Measurements from ENCODE around the gene SERINC5. TPM values are rescaled to one million over a fixed set of nuclear protein-coding genes. Genes with fewer than 3 reads are reported as not detected.
"Not testable (repeated sequence)": the region's sequence is repeated elsewhere in the genome, so short reads cannot be mapped to it uniquely, and the experiment has no call there.

Gene SERINC5
- total RNA-seq, 1 donor from 2014 or later = 23.7 TPM

- peak; percentile 38 for DNase-seq (ENCODE audit: low read depth)
These were observed 116.3 kb downstream of the SERINC5 start for GRCh38 chr5:80139466-80139972.

GRCh38 chr5:80138486-80138885 lies 117.4 kb downstream of the SERINC5 start:
- no peak for DNase-seq (ENCODE audit: low read depth)

- DNase-seq (ENCODE audit: low read depth) = not testable (repeated sequence)
These were observed 119.0 kb downstream of the SERINC5 start for GRCh38 chr5:80136798-80137197.

GRCh38 chr5:80134876-80135275 lies 121.0 kb downstream of the SERINC5 start:
- DNase-seq (ENCODE audit: low read depth) = no peak

GRCh38 chr5:80129146-80129545 lies 126.7 kb downstream of the SERINC5 start:
- no peak for DNase-seq (ENCODE audit: low read depth)

GRCh38 chr5:80128141-80128540 lies 127.7 kb downstream of the SERINC5 start:
- no peak for DNase-seq (ENCODE audit: low read depth)

GRCh38 chr5:80127116-80127552 lies 128.7 kb downstream of the SERINC5 start:
- DNase-seq (ENCODE audit: low read depth) = no peak

GRCh38 chr5:80125962-80126480 lies 129.8 kb downstream of the SERINC5 start:
- peak; percentile 91 for DNase-seq (ENCODE audit: low read depth)

- DNase-seq (ENCODE audit: low read depth) = no peak
These were observed 130.6 kb downstream of the SERINC5 start for GRCh38 chr5:80125022-80125961.

- DNase-seq (ENCODE audit: low read depth) = no peak
These were observed 131.5 kb downstream of the SERINC5 start for GRCh38 chr5:80124121-80124918.

GRCh38 chr5:80122579-80122978 lies 133.3 kb downstream of the SERINC5 start:
- no peak for DNase-seq (ENCODE audit: low read depth)

- no peak for DNase-seq (ENCODE audit: low read depth)
These were observed 136.5 kb downstream of the SERINC5 start for GRCh38 chr5:80119372-80119771.

- DNase-seq (ENCODE audit: low read depth) = peak; percentile 47
These were observed 138.4 kb downstream of the SERINC5 start for GRCh38 chr5:80117446-80117845.

- DNase-seq (ENCODE audit: low read depth) = no peak
These were observed 139.4 kb downstream of the SERINC5 start for GRCh38 chr5:80116465-80116864.

- DNase-seq (ENCODE audit: low read depth) = no peak
These were observed 139.8 kb downstream of the SERINC5 start for GRCh38 chr5:80116000-80116399.

GRCh38 chr5:80114860-80115259 lies 141.0 kb downstream of the SERINC5 start:
- no peak for DNase-seq (ENCODE audit: low read depth)

- DNase-seq (ENCODE audit: low read depth) = peak; percentile 70
These were observed 144.4 kb downstream of the SERINC5 start for GRCh38 chr5:80111376-80111990.

- DNase-seq (ENCODE audit: low read depth) = no peak
These were observed 146.0 kb downstream of the SERINC5 start for GRCh38 chr5:80109646-80110478.

- no peak for DNase-seq (ENCODE audit: low read depth)
These were observed 148.9 kb downstream of the SERINC5 start for GRCh38 chr5:80106916-80107315.

GRCh38 chr5:80105698-80106439 lies 150.0 kb downstream of the SERINC5 start:
- no peak for DNase-seq (ENCODE audit: low read depth)

All from renal cortical epithelial cell (primary cell).